Astrocyte (in vitro differentiated cells and primary cell): ENCODE results near the gene MED13L. TPM values are rescaled to one million over a fixed set of nuclear protein-coding genes. Genes with fewer than 3 reads are reported as not detected.

ENCODE experiments used
- DNase-seq: peaks from one replicate; pipeline ENCODE4 v3.0.0-alpha.2; 2010; ENCODE audit warnings: low read depth
- FAIRE-seq: peaks from 2 replicates; lab custom pipeline; 2011; peaks lifted over from hg19 to GRCh38; lab: Jason Lieb, UNC
- H2AFZ ChIP-seq: 2 replicates; pipeline ENCODE4 v1.6.0; 2012; ENCODE audit warnings: low read depth, low read length, inconsistent platforms
- H3K27ac ChIP-seq: 2 replicates; pipeline ENCODE4 v1.5.1; 2011; ENCODE audit warnings: low read depth, low read length, inconsistent platforms
- H3K27me3 ChIP-seq: 2 replicates; pipeline ENCODE4 v1.6.0; 2011; ENCODE audit warnings: low read length, inconsistent platforms; ENCODE audit not compliant: insufficient read depth
- H3K36me3 ChIP-seq: 2 replicates; pipeline ENCODE4 v1.5.1; 2011; ENCODE audit warnings: low read length, inconsistent platforms; ENCODE audit not compliant: insufficient read depth
- H3K4me1 ChIP-seq: 2 replicates; pipeline ENCODE4 v1.5.1; 2011; ENCODE audit warnings: low read length, inconsistent platforms; ENCODE audit not compliant: insufficient read depth
- H3K4me2 ChIP-seq: 2 replicates; pipeline ENCODE4 v1.6.0; 2012; ENCODE audit warnings: low read length, inconsistent platforms
- H3K4me3 ChIP-seq: 2 replicates; pipeline ENCODE4 v1.5.1; 2011; ENCODE audit warnings: low read depth, mild to moderate bottlenecking, low read length, inconsistent platforms; ENCODE audit not compliant: insufficient read depth
- H3K79me2 ChIP-seq: 2 replicates; pipeline ENCODE4 v1.6.0; 2012; ENCODE audit warnings: mild to moderate bottlenecking, low read length, inconsistent platforms; ENCODE audit not compliant: insufficient read depth
- H3K9ac ChIP-seq: 2 replicates; pipeline ENCODE4 v1.6.0; 2012; ENCODE audit warnings: mild to moderate bottlenecking, low read length, inconsistent platforms
- H3K9me3 ChIP-seq: 2 replicates; pipeline ENCODE4 v1.5.1; 2012; ENCODE audit warnings: low read depth, mild to moderate bottlenecking, low read length, inconsistent platforms; ENCODE audit not compliant: insufficient read depth
- H4K20me1 ChIP-seq: 2 replicates; pipeline ENCODE4 v1.6.0; 2012; ENCODE audit warnings: low read length, inconsistent platforms; ENCODE audit not compliant: insufficient read depth
- H3K27ac Mint-ChIP-seq: one replicate; pipeline ENCODE4 v1.8.0; 2021; ENCODE audit warnings: mild to moderate bottlenecking, mixed read lengths; ENCODE audit not compliant: unreplicated experiment
- H3K27me3 Mint-ChIP-seq: one replicate; pipeline ENCODE4 v1.8.0; 2021; ENCODE audit warnings: low read depth, mixed read lengths; ENCODE audit not compliant: unreplicated experiment
- H3K36me3 Mint-ChIP-seq: one replicate; pipeline ENCODE4 v1.8.0; 2021; ENCODE audit warnings: low read depth, mixed read lengths; ENCODE audit not compliant: unreplicated experiment
- H3K4me1 Mint-ChIP-seq: one replicate; pipeline ENCODE4 v1.8.0; 2021; ENCODE audit warnings: low read depth, mixed read lengths; ENCODE audit not compliant: unreplicated experiment
- H3K4me3 Mint-ChIP-seq: one replicate; pipeline ENCODE4 v1.8.0; 2021; ENCODE audit warnings: mild to moderate bottlenecking, moderate library complexity, mixed read lengths; ENCODE audit not compliant: unreplicated experiment
- H3K9me3 Mint-ChIP-seq: one replicate; pipeline ENCODE4 v1.8.0; 2021; ENCODE audit warnings: mild to moderate bottlenecking, mixed read lengths; ENCODE audit not compliant: unreplicated experiment
- EZH2 ChIP-seq: IDR thresholded peaks from 2 replicates; pipeline ENCODE4 v1.6.1; 2012; ENCODE audit warnings: mild to moderate bottlenecking, low read length, inconsistent platforms; ENCODE audit not compliant: insufficient read depth
- total RNA-seq: library from RNA; stranded (reverse); gene quantifications from 2 replicates; pipeline ENCODE4 v1.2.1, GENCODE V29; 2021
- TF ChIP-seq, protein P1 (sequence below): IDR thresholded peaks from 2 replicates; pipeline ENCODE4 v1.5.1; 2011; ENCODE audit warnings: low read depth, mild to moderate bottlenecking, inconsistent platforms, low read length, moderate library complexity; ENCODE audit not compliant: insufficient read depth

MED13L gene
- total RNA-seq, 1 donor from 2014 or later: 153 TPM

DNA sequence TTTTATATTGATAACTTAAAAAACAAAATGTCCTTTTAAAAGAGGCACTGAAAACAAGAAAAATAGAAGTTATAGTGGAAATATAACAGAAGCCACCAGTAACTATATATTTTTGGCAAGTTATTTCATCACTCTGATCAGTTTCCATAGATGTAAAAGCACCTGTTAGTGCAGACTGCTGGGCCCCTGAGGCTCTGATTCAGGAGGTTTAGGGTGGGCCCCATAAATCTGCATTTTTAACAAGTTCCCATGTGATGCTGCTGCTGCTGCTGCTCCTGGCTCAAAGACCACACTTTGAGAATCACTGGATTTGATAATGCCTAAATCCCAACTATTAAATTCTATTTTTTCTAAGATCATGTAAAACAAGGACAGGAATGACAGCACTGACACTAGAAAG, 251.1 kb downstream of the MED13L start:
- TF ChIP-seq EZH2: no peak
- TF ChIP-seq, protein P1, sequence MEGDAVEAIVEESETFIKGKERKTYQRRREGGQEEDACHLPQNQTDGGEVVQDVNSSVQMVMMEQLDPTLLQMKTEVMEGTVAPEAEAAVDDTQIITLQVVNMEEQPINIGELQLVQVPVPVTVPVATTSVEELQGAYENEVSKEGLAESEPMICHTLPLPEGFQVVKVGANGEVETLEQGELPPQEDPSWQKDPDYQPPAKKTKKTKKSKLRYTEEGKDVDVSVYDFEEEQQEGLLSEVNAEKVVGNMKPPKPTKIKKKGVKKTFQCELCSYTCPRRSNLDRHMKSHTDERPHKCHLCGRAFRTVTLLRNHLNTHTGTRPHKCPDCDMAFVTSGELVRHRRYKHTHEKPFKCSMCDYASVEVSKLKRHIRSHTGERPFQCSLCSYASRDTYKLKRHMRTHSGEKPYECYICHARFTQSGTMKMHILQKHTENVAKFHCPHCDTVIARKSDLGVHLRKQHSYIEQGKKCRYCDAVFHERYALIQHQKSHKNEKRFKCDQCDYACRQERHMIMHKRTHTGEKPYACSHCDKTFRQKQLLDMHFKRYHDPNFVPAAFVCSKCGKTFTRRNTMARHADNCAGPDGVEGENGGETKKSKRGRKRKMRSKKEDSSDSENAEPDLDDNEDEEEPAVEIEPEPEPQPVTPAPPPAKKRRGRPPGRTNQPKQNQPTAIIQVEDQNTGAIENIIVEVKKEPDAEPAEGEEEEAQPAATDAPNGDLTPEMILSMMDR: no peak
- Histone ChIP-seq H3K79me2 (peaks cover 90% of the 10 kb centered on the region), H3K27me3 (no peaks in the 10 kb centered on the region), H3K27ac (no peak overlapping the region), H3K4me2 (no peak overlapping the region), H2AFZ (no peak overlapping the region), H3K9ac (no peak overlapping the region), H3K9me3 (no peaks in the 10 kb centered on the region), H4K20me1 (peaks cover 77% of the 10 kb centered on the region), H3K36me3 (no peaks in the 10 kb centered on the region), H3K4me1 (no peaks in the 10 kb centered on the region), H3K4me3 (no peak overlapping the region)
- Mint-ChIP-seq H3K4me3 (no peak overlapping the region), H3K27me3 (no peaks in the 10 kb centered on the region), H3K4me1 (peaks cover 5% of the 10 kb centered on the region), H3K27ac (no peak overlapping the region), H3K36me3 (peaks cover 4% of the 10 kb centered on the region), H3K9me3 (no peaks in the 10 kb centered on the region)
- DNase-seq: no peak
- no peak for FAIRE-seq

DNA sequence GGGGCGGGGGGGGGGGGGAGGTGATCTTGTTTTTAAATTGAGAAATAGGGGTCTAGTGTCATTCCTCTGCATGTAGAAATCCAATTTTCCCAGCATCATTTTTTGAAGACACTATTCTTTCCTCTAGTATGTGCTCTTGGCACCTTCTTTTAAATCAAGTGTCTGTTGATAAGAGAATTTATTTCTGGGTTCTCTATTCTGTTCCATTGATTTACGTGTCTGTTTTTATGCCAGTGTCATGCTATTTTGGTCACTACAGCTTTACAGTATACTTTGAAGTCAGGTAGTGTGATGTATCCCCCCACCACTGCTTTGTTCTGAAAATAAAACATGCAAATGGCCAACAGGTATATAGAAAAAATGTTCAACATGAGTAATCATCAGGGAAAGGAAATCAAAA, 252.7 kb downstream of the MED13L start:
- TF ChIP-seq, protein P1: no peak
- no peak for TF ChIP-seq EZH2
- Histone ChIP-seq H3K4me3 (no peak overlapping the region), H3K4me1 (no peaks in the 10 kb centered on the region), H4K20me1 (peaks cover 69% of the 10 kb centered on the region), H3K79me2 (peaks cover 77% of the 10 kb centered on the region), H3K27ac (no peak overlapping the region), H2AFZ (no peak overlapping the region), H3K9me3 (no peaks in the 10 kb centered on the region), H3K9ac (no peak overlapping the region), H3K4me2 (no peak overlapping the region), H3K36me3 (no peaks in the 10 kb centered on the region), H3K27me3 (no peaks in the 10 kb centered on the region)
- no peak overlapping the region for H3K27ac Mint-ChIP-seq
- DNase-seq (no peak), FAIRE-seq (no peak)
- no peaks in the 10 kb centered on the region for H3K9me3 Mint-ChIP-seq
- H3K4me1 Mint-ChIP-seq: peaks cover 5% of the 10 kb centered on the region
- no peaks in the 10 kb centered on the region for H3K27me3 Mint-ChIP-seq
- peaks cover 2% of the 10 kb centered on the region for H3K36me3 Mint-ChIP-seq
- H3K4me3 Mint-ChIP-seq: no peak overlapping the region

DNA sequence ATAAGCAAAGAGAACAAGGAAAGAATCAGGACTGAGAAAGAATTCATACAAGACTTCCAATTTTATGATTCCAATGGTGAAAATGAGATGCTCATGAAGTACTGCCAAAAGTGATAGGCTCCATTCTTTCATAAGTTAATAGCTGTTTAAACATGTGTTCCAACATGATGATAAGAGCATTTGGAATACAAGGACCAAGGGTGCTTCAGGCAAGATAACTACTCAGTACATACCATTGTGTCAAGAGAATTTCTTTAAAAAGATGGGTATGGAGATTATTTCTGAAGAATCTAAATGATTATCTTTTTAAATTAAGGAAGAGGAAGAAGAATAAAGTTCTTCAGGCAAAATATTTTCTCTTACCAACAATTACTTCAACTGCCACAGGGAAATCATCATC, 258.1 kb downstream of the MED13L start:
- H3K4me1 ChIP-seq: no peaks in the 10 kb centered on the region
- Mint-ChIP-seq H3K4me1 (no peaks in the 10 kb centered on the region), H3K36me3 (peaks cover 2% of the 10 kb centered on the region), H3K27ac (no peak overlapping the region), H3K4me3 (no peak overlapping the region), H3K9me3 (no peaks in the 10 kb centered on the region), H3K27me3 (no peaks in the 10 kb centered on the region)
- no peak overlapping the region for H2AFZ ChIP-seq
- DNase-seq: no peak
- peaks cover 28% of the 10 kb centered on the region for H3K36me3 ChIP-seq
- no peak overlapping the region for H3K4me2 ChIP-seq
- peaks cover 35% of the 10 kb centered on the region for H4K20me1 ChIP-seq
- TF ChIP-seq, protein P1: no peak
- TF ChIP-seq EZH2: no peak
- FAIRE-seq: no peak
- H3K4me3 ChIP-seq: no peak overlapping the region
- peaks cover 27% of the 10 kb centered on the region for H3K79me2 ChIP-seq
- no peak overlapping the region for H3K9ac ChIP-seq
- no peak overlapping the region for H3K27ac ChIP-seq
- H3K27me3 ChIP-seq: no peaks in the 10 kb centered on the region
- no peaks in the 10 kb centered on the region for H3K9me3 ChIP-seq
